Right atrium auricular region (tissue), 2 donors: Measurements from ENCODE around the gene MAP7. TPM values are rescaled to one million over a fixed set of nuclear protein-coding genes. Genes with fewer than 3 reads are reported as not detected.
"Not testable (repeated sequence)": the region's sequence is repeated elsewhere in the genome, so short reads cannot be mapped to it uniquely, and the experiment has no call there.

Source experiments
- DNase-seq: peaks from one replicate; pipeline ENCODE4 v3.0.0-alpha.2; 2019; ENCODE audit warnings: low spot score
- H3K27ac ChIP-seq, 2 donors: fragments of 200-600 bp; sonication (generic); 1 replicate in 1 of 2; 2 replicates in 1 of 2; pipeline ENCODE4 v1.5.1; 2016 to 2019
- H3K27me3 ChIP-seq, 2 donors: fragments of 200-600 bp; sonication (generic); one replicate each; pipeline versions ENCODE4 v1.5.1 to v1.6.0; 2017 to 2019
- H3K36me3 ChIP-seq: fragments of 200-600 bp; sonication (generic); one replicate; pipeline ENCODE4 v1.5.1; 2016
- H3K4me1 ChIP-seq, 2 donors: fragments of 200-600 bp; sonication (generic); one replicate each; pipeline versions ENCODE4 v1.5.1 to v1.6.0; 2017 to 2019
- H3K4me3 ChIP-seq, 2 donors: fragments of 200-600 bp; sonication (generic); 1 replicate in 1 of 2; 2 replicates in 1 of 2; pipeline ENCODE4 v1.5.1; 2017 to 2019; ENCODE audit warnings: mild to moderate bottlenecking in 1 of 2, moderate library complexity in 1 of 2
- H3K9me3 ChIP-seq, 2 donors: fragments of 200-600 bp; sonication (generic); one replicate each; pipeline ENCODE4 v1.5.1; 2019
- CTCF ChIP-seq, 2 donors: fragments of 200-600 bp; sonication (generic); IDR thresholded peaks; one replicate each; pipeline ENCODE4 v1.5.1; 2019; ENCODE audit warnings: antibody characterized with exemption in 2 of 2
- total RNA-seq, 2 donors: library from RNA; depleted of rRNA; stranded (reverse); fragments of >200 nt; gene quantifications; one replicate each; pipeline ENCODE4 v1.1.0, GENCODE V29; 2016

Gene MAP7
- total RNA-seq, 2 donors from 2014 or later: 1.0 to 1.3 TPM

GRCh38 chr6:136435101-136435500 lies 115.1 kb downstream of the MAP7 start:
- H3K27ac ChIP-seq: no peak overlapping the region
- no peak for DNase-seq
- no peaks in the 10 kb centered on the region for H3K27me3 ChIP-seq
- no peaks in the 10 kb centered on the region for H3K9me3 ChIP-seq
- no peak for TF ChIP-seq CTCF (IDR thresholded peaks at IDR 0.05)
- no peaks in the 10 kb centered on the region for H3K36me3 ChIP-seq
- no peak overlapping the region for H3K4me3 ChIP-seq
- no peaks in the 10 kb centered on the region for H3K4me1 ChIP-seq

DNA sequence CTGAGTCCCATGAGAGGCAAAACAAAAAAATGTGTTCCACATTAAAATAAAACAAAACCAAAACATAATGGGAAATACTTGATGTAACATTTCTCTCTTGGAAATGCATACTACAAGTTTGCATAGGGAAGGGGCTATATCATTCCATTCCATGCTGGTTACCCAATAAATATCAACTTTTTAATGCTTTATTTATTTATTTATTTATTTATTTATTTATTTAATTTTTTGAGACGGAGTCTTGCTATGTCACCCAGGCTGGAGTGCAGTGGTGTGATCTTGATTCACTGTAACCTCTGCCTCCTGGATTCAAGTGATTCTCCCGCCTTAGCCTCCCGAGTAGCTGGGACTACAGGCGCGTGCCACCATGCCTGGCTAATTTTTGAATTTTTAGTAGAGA lies 118.9 kb downstream of the MAP7 start:
- not testable (repeated sequence) for H3K4me1 ChIP-seq, DNase-seq, H3K9me3 ChIP-seq, H3K36me3 ChIP-seq, H3K4me3 ChIP-seq, H3K27me3 ChIP-seq, H3K27ac ChIP-seq

DNA sequence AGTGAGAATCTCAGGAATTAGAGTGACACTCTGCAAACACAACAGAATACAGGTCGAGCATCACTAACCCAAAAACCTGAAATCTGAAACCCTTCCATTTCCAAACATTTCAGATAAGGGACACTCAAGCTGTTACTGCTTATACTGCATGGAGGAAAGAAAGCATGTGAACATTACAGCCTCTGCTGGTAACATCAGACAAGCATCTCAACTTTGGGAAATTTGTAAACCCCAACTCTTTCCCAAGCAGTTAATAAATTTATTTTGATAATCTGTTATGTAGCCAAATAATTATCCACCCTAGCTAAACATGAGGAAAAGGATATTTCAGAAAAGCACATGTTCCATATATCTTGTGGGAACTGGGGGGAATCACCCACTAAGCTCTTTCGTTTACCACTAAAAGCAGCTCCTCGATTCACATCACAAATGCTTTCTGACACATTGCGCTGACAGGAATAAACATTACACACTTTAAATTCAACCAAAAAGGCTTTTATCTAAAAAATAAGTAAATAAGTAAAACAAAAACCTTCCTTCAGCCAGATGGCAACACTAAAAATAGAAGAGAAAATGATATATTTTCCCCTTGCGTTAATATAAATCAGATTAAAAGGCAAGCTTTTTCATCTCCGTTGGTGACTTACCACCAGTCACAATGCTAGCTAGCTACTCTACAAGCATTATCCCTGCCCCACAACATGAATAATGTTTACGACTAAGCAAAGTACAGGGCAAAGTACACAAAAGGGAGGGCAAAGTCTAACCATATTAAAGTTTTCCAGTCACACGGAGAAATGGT lies 120.8 kb downstream of the MAP7 start:
- no peak overlapping the region for H3K27ac ChIP-seq
- no peak for DNase-seq
- H3K9me3 ChIP-seq: no peaks in the 10 kb centered on the region
- H3K36me3 ChIP-seq: no peaks in the 10 kb centered on the region
- no peak for TF ChIP-seq CTCF (IDR thresholded peaks at IDR 0.05)
- no peak overlapping the region for H3K4me3 ChIP-seq
- H3K27me3 ChIP-seq: no peaks in the 10 kb centered on the region
- no peaks in the 10 kb centered on the region for H3K4me1 ChIP-seq

DNA sequence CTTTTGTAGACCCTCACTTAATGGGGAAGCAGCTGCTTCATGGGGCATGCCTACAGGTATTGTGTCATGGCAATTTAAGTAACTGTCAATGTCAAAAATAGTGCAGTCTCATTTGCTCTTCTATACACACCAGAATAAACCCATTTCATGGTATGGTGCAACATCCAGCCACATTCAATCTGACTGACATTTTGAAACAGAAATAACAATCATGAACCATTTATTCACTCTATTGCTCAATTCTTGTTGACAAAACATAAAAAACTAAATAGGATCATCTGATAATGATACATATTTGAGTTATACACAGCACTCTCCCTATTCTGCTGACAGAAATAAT lies 122.9 kb downstream of the MAP7 start:
- DNase-seq: no peak
- Histone ChIP-seq H3K27me3 (no peaks in the 10 kb centered on the region), H3K4me3 (no peak overlapping the region), H3K4me1 (no peaks in the 10 kb centered on the region), H3K9me3 (no peaks in the 10 kb centered on the region), H3K36me3 (no peaks in the 10 kb centered on the region), H3K27ac (no peak overlapping the region)
- TF ChIP-seq CTCF (IDR thresholded peaks at IDR 0.05): no peak

DNA sequence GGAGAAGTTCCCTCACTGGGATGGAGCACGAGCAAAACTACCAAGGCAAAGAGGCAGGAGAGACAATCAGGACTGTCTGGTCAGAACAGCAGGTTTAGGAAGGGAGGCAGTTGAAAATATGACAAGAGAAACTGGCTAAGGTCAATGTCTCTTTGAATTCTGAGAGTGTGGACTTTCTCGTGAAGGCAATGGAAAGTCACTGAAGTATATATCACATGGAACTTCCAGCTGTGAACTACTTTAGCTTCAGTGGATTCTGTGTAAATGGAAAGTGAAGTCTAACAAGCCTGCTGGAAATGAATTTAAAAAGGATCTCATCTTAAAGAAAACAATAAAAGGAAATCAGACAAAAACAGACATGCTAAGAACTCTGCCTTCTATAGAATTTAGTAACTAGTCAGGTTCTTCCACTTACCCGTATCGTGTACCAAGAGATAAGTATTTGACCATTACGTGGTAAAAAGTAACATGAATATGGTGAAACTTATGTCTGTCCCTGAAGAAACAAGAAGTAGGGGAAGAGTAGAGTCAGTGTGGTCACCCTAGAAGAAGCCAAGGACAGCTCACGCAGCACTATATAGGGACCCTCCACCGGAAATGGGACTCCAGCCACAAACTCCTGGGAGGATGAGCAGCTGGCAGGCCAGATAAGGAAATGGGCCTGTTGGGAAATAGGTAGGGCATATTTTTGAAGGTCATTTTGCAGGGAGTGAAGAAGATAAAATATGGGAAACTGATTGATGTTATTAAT lies 123.4 kb downstream of the MAP7 start:
- no peak for DNase-seq
- Histone ChIP-seq H3K9me3 (no peaks in the 10 kb centered on the region), H3K4me3 (no peak overlapping the region), H3K27me3 (no peaks in the 10 kb centered on the region), H3K36me3 (no peaks in the 10 kb centered on the region), H3K4me1 (no peaks in the 10 kb centered on the region), H3K27ac (no peak overlapping the region)
- no peak for TF ChIP-seq CTCF (IDR thresholded peaks at IDR 0.05)

DNA sequence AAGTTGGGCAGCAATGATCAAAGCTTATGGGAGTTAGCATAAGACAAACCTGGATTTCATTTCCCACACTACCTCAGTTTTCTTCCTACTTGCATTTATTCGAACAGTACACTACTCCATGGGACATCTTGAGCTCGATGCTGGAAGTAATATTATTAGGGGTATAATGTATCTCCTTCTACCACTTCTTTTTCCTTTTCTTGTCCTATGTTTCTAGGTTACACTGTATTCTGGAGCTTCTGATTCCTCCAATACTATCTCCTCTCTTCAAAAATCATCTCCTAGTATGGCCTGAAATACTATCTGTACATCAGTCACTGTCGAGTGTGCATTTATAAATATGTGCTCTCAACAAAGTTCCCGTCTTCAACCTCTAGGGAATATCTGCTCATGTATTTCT lies 124.4 kb downstream of the MAP7 start:
- Histone ChIP-seq H3K4me3 (no peak overlapping the region), H3K4me1 (no peaks in the 10 kb centered on the region), H3K27ac (no peak overlapping the region), H3K9me3 (no peaks in the 10 kb centered on the region), H3K36me3 (no peaks in the 10 kb centered on the region), H3K27me3 (no peaks in the 10 kb centered on the region)
- no peak for DNase-seq
- TF ChIP-seq CTCF (IDR thresholded peaks at IDR 0.05): no peak
